Right renal cortex interstitium (tissue), 3 donors: ENCODE results near the gene ZBTB32. TPM values are rescaled to one million over a fixed set of nuclear protein-coding genes. Genes with fewer than 3 reads are reported as not detected.

Source experiments
- DNase-seq, 3 donors: peaks; one replicate each; pipeline ENCODE4 v3.0.0-alpha.2; 2013; ENCODE audit warnings: low read depth in 3 of 3, low spot score in 2 of 3
- polyA plus RNA-seq, 3 donors: library from polyadenylated mRNA; unstranded; fragments of 120-200 nt; gene quantifications; one replicate each; pipeline ENCODE4 v1.2.1, GENCODE V29; 2013; ENCODE audit not compliant: insufficient read length in 3 of 3

ZBTB32 gene
- polyA plus RNA-seq, 3 donors, result 0.25 to 0.37 TPM; not detected in 1

DNA sequence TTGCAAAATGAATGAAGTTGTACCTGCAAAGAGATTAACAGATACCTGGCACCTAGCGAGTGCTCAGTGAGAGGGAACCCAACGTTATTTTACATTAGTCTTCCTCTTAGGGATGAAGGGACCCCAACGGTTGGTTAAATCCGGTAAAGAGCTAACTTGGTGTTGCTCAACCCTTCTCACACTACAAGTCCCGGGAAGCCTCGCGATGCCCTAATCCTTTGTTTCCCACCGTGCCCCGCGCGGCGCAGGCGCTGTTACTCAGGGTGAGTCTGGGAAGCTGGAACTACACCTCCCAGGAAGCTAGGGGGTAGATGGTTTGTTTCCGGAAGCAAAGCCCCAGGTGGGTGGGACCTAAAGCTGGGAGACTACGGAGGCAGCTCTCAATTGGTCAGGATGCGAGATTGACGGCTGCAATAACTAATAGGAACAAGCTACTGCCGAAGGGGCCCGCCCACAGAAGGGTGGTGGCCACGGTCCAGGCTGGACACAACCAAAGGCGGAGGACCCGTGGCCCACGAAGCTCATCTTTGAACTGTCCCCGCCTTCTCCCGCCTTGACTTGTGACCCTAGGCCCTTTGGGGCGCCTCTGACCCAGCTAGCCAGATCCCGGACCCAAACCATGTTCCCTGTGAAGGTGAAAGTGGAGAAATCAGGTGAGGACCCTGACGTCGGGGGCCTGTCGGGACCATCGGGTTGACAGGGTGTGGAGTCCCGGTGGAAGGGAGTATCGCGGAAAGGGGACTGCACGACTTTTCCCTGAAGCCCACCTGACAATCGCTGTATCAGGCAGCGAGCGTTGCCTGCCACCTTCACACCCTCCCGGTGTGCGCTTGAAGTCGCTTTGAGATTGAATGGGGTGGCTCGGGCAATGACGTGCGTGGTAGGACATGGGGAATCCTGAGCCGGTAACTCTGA is 44.0 kb downstream of the ZBTB32 start, which contains the start of gene LIN37:
TSS of gene LIN37 (plus strand) at position 471 of the 915 bp plus-strand sequence. CDS start at position 620, 149 bp downstream.
- peak; percentile 98 to 99 (median 99) for DNase-seq

- no peak for DNase-seq
Observed at GRCh38 chr19:35750167-35750566, 45.8 kb downstream of the ZBTB32 start.

DNA sequence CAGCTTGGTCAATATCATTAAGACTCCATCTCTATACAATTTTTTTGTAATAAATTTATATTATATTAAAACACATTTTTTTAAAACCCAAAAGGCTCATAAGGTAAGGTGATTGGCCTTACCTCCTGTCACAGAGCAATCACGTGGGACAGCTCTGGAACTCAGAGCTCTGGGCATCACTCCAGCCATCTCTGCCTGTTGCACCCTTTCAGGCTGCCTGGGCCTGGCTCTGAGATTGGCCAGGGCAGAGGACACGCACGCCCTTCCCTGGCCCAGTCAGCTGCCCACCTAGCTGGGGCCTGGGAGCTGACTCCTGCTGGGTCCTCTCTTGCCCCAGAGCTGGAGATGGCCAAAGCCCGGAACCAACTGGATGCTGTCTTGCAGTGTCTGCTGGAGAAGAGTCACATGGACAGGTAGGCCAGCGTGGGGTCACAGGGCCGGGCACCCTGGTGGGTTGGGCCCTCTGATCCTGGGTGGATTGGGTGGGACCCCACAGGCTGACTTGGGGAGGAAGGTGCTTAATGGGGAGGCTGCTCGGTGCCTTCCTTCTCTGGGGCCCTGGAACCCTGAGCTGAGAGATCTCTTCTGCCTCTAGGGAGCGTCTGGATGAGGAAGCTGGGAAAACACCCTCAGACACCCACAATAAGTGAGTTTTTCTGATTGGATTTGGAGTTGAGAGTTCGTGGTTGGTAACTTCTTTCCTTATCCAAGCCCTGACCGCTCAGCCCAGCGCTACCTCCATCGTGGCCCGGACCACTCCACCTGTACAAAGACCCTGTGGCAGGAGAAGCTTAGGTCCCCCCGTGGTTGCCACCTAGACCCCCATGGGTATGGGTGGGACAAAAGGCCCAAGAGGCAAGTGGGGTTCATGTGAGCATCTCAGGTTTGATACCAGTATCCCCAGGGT is 47.7 kb downstream of the ZBTB32 start:
- DNase-seq, result no peak

DNA sequence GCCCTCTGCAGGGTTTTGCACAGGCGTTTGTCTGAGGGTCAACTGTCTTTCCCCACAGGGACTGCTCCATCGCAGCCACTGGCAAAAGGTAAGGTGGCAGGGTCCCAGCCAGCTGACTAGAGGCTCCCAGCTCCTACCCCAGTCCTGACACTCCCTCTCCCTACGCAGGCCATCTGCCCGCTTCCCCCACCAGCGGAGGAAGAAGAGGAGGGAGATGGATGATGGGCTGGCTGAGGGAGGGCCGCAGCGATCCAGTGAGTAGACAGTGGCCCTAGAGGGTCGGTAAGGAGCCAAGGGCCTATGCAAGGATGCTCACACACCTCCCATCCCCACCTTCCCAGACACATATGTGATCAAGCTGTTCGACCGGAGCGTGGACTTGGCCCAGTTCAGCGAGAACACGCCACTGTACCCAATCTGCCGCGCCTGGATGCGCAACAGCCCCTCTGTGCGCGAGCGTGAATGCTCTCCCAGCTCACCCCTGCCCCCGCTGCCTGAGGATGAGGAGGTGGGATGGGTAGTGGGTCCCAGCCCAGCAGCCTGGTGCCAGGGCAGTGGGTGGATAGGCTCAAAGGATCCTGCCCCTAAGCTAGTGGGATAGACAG is 48.5 kb downstream of the ZBTB32 start:
- no peak for DNase-seq

- no peak for DNase-seq
Observed at GRCh38 chr19:35753634-35754369, 49.4 kb downstream of the ZBTB32 start.

DNA sequence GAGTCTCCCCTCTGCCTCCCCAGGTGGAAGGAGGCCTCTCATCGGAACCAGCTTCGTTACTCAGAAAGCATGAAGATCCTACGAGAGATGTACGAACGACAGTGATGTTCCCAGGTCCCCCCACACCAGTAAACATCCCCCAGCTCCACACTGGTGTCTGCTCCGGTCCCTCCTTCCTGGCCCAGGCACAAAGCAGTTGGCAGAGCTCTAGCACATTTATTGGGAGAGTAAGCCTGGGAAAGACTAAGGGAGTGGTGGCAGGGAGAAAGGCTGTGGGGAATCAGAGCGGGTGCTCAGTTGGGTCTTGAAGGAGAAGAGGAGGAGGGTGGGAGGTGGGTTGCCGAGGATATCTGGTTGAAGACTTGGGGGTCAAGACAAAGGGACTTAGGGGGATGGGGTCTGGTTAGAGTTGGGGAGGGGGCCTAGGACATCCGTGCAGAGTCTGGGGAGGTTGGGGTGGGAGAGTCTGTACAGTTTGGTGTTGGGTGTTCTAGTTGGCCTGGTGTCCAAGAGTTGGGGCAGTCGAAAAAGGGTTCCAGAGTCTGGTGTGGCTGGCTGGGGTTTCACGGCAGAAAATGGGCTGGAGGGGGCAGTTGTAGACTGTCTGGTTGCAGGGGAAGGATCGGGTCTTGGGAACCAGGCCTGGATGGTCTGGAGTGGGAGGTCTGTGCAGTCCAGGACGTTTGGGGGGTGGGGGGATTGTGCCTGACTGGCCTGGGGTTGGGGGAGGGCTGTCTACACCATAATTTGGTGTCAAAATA is 50.2 kb downstream of the ZBTB32 start:
- no peak for DNase-seq

GRCh38 chr19:35755131-35755549 is 50.8 kb downstream of the ZBTB32 start:
- DNase-seq, result no peak

DNA sequence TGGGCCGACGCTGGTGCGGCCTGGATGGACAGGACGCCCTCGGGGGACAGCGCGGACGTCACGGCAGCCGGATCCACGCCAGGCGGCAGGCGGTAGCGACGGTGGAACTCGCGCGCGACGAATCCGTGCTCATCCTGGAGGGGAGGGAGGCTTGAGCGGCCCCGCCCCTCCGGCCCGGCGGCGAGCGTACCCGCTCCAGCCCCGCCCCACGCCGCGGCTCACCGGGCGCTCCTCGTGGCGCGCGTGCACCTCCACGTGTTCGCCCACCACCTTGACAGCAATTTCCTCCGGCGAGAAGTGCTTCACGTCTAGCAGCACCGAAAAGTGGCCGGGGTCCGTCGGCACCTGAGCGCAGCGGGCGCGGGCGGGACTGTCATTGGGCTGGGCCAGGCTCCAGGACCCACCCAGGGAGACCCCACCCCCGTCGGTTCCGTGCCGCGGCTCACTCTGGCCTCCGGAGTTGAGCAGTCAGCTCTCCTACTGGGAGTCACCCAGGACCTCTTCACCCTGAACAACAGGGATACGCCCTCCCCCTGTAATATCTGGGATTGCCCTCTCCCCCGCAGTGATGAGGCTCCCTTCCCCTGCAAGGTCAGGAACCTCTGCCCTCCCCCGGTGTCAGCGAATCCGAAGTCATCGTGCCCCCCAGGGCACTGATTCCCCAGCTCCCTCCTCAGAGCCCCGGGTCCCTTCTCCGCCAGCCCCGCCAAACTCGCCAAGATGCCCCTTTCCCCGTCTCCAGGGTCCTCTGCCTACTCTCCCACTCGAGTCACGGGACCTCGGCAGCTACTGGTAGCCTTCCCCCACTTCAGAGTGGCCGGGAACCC is 51.4 kb downstream of the ZBTB32 start:
- DNase-seq, result no peak

- no peak for DNase-seq
Observed at GRCh38 chr19:35756377-35757230, 52.2 kb downstream of the ZBTB32 start, which contains the start of gene HSPB6. Gene HSPB6, minus strand, starts transcription at chr19:35757029. Its CDS starts 21 bp downstream, at chr19:35757008.

DNA sequence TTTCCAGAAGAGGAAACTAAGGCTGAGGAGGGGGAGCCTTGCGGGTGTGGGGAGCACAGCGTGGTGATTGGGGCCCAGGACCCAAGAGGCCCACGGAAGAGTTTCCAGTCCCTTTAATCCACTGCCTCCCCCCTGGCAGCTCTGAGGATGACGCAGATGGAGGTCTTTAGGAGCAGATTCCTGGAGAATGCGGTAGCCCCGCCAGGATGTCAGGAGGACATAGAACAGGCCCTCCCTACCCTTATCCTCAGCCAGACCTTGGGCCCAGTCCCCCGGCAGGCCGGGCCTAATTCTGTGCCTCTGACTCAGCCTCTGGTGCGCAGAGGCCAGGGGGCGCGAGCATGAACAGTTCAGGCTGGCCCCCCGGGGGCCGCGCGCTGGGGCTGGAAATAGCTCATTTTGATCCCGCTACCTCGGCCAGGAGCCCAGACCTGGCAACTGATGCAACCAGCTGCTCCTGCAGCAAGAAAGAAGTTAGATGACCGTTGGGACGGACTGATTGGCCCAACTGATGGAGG is 52.9 kb downstream of the ZBTB32 start:
- DNase-seq, result no peak

GRCh38 chr19:35757749-35758608 is 53.6 kb downstream of the ZBTB32 start, which contains the start of gene PROSER3:
Gene PROSER3, plus strand, starts transcription at chr19:35758176. Its CDS starts 40 bp downstream, at chr19:35758216.
- peak; percentile 97 to 99 (median 98) for DNase-seq

GRCh38 chr19:35759697-35760096 is 55.3 kb downstream of the ZBTB32 start:
- no peak for DNase-seq

- no peak for DNase-seq
Observed at GRCh38 chr19:35760711-35761349, 56.5 kb downstream of the ZBTB32 start.

GRCh38 chr19:35764432-35765315 is 60.3 kb downstream of the ZBTB32 start:
- DNase-seq, result no peak
